ENCODE measurements around the gene FUT1. TPM values are rescaled to one million over a fixed set of nuclear protein-coding genes. Genes with fewer than 3 reads are reported as not detected.

FUT1 gene
- total RNA-seq, 1 experiment from 2014 or later = 0.06 TPM

DNA sequence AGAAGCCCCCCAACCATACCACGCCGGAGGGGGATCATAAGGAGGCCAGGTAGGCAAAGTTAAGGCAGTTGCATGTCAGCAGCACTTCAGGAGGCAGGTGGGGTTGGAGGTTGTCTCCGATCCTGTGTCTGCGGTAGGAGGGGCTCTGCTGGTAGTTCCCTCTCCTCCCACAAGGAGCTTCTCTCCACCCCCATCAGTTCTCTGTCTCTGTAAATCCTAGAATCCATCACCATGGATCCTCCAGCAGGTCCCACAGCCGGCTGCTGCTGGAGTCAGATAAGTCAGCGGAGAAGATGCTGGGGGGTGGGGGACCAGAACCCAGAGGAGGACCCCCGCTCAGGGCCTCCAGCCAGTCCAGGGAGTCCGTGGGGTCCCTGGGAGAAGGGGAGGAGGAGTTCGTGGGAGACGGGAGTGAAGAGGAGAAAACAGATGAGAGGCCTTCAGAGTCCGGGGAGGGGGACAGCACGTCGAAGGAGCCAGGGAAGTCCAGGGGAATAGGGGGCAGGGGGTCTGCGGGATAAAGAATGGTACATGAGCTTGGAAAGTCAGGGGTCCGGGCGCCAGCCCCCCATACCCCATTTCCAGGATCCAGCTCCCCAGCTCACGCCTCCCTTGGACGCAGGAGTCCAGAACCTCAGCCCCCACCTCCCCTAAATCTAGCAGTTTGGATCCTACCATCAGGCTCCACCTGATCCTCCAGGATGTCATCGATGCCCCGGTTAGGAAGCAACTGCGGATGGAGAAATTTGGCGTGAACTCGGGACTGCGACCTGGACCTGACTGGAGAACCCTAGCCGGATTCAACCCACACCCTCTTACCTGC lies 39.2 kb downstream of the FUT1 start:
- Histone ChIP-seq H3K4me3 (ENCODE audit: low read depth, low read length, poor library complexity, severe bottlenecking) (peak overlapping the region; percentile 66), H3K27me3 (replicated peaks; ENCODE audit: insufficient read depth, low read depth, low read length, poor library complexity) (no peaks in the 10 kb centered on the region), H3K9me3 (ENCODE audit: low read depth, low read length, poor library complexity, severe bottlenecking) (no peaks in the 10 kb centered on the region), H3K27ac (ENCODE audit: low read depth, low read length, poor library complexity, severe bottlenecking) (peak overlapping the region; percentile 7), H3K36me3 (ENCODE audit: insufficient read depth, low read length, poor library complexity, severe bottlenecking) (no peaks in the 10 kb centered on the region), H3K4me1 (ENCODE audit: insufficient read depth, low read length, poor library complexity, severe bottlenecking) (peaks cover 33% of the 10 kb centered on the region)
- BruUV-seq (replicated peaks) = no TSS peak
- POLR2A ChIA-PET (ENCODE audit: low non-redundant PET) = no interaction called here
- TF ChIP-seq, protein P1, sequence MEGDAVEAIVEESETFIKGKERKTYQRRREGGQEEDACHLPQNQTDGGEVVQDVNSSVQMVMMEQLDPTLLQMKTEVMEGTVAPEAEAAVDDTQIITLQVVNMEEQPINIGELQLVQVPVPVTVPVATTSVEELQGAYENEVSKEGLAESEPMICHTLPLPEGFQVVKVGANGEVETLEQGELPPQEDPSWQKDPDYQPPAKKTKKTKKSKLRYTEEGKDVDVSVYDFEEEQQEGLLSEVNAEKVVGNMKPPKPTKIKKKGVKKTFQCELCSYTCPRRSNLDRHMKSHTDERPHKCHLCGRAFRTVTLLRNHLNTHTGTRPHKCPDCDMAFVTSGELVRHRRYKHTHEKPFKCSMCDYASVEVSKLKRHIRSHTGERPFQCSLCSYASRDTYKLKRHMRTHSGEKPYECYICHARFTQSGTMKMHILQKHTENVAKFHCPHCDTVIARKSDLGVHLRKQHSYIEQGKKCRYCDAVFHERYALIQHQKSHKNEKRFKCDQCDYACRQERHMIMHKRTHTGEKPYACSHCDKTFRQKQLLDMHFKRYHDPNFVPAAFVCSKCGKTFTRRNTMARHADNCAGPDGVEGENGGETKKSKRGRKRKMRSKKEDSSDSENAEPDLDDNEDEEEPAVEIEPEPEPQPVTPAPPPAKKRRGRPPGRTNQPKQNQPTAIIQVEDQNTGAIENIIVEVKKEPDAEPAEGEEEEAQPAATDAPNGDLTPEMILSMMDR (conservative IDR thresholded peaks at IDR 0.05; ENCODE audit: low read depth, low read length) = no peak
- no peak for TF ChIP-seq EZH2 (IDR thresholded peaks at IDR 0.05; ENCODE audit: borderline replicate concordance, low read depth, low read length, poor library complexity, severe bottlenecking)
- no peak for DNase-seq (ENCODE audit: low spot score)
- CTCF ChIA-PET = interaction anchor here (0.5 kb wide), 1 partner anchor 15 kb away, joined by 16 read pairs; no protein-coding TSS in a partner anchor
- intact Hi-C loops (cut with micrococcal nuclease; ENCODE audit: unreplicated experiment) = loop anchor here (5.0 kb wide), 1 partner anchor 66 kb away; the partner anchor contains the start of gene CA11

DNA sequence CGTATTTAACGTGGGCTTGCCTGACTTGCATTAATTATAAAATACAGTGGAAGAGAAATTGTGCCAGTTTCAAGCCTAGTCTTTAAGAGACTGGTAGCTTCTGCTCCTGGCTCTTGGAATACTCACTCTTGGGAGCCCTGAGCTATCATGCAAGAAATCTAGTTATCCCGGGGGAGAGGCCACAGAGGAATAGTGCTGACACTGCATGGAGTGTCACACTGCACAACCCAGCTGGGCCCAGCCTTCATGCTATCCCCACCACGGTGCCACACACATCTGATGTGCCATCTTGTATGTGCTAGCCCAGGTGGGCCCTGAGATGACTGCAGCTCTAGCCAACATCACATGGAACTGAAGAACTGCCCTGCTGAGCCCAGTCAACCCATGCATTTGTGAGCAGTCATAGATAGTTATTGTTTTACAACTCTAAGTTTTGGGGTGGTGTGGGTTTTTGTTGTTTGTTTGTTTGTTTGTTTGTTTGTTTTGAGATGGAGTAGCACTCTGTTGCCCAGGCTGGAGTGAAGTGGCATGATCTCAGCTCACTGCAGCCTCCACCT lies 41.3 kb downstream of the FUT1 start:
- Histone ChIP-seq H3K27me3 (replicated peaks; ENCODE audit: insufficient read depth, low read depth, low read length, poor library complexity) (no peaks in the 10 kb centered on the region), H3K4me3 (ENCODE audit: low read depth, low read length, poor library complexity, severe bottlenecking) (no peak overlapping the region), H3K4me1 (ENCODE audit: insufficient read depth, low read length, poor library complexity, severe bottlenecking) (peaks cover 20% of the 10 kb centered on the region), H3K36me3 (ENCODE audit: insufficient read depth, low read length, poor library complexity, severe bottlenecking) (no peaks in the 10 kb centered on the region), H3K9me3 (ENCODE audit: low read depth, low read length, poor library complexity, severe bottlenecking) (no peaks in the 10 kb centered on the region), H3K27ac (ENCODE audit: low read depth, low read length, poor library complexity, severe bottlenecking) (no peak overlapping the region)
- DNase-seq (ENCODE audit: low spot score) = no peak
- no TSS peak for BruUV-seq (replicated peaks)
- ChIA-PET POLR2A (ENCODE audit: low non-redundant PET) (no interaction called here), CTCF (no interaction called here)
- intact Hi-C loops (cut with micrococcal nuclease; ENCODE audit: unreplicated experiment) = loop anchor here (5.0 kb wide), 1 partner anchor 64 kb away; the partner anchor contains the start of gene CA11
- TF ChIP-seq, protein P1 (conservative IDR thresholded peaks at IDR 0.05; ENCODE audit: low read depth, low read length) = no peak
- TF ChIP-seq EZH2 (IDR thresholded peaks at IDR 0.05; ENCODE audit: borderline replicate concordance, low read depth, low read length, poor library complexity, severe bottlenecking) = no peak

DNA sequence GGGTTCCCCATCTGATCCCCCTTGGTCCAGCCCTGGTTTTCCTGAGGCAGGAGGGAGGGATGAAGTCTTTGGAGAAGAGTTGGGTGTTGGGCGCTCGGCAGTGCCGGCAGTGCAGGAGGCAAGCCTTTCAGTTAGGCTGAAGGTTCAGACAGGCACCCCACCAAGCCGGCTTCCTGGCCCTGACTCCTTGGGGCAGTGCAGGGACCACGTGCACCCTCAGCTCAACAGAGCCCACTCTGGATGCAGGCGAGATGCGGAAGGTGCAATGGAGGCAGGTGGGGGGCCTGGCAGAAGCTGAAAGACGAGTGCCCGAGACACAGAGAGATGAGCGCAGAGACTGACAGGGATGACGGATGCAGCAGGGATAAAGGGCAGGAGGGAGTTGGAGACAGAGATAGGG lies 44.0 kb downstream of the FUT1 start:
- H3K4me3 ChIP-seq (ENCODE audit: low read depth, low read length, poor library complexity, severe bottlenecking) = no peak overlapping the region
- H3K9me3 ChIP-seq (ENCODE audit: low read depth, low read length, poor library complexity, severe bottlenecking) = no peaks in the 10 kb centered on the region
- POLR2A ChIA-PET (ENCODE audit: low non-redundant PET) = no interaction called here
- no peak overlapping the region for H3K27ac ChIP-seq (ENCODE audit: low read depth, low read length, poor library complexity, severe bottlenecking)
- intact Hi-C loops (cut with micrococcal nuclease; ENCODE audit: unreplicated experiment) = no loop called here
- CTCF ChIA-PET = no interaction called here
- no TSS peak for BruUV-seq (replicated peaks)
- no peak for DNase-seq (ENCODE audit: low spot score)
- no peaks in the 10 kb centered on the region for H3K36me3 ChIP-seq (ENCODE audit: insufficient read depth, low read length, poor library complexity, severe bottlenecking)
- H3K4me1 ChIP-seq (ENCODE audit: insufficient read depth, low read length, poor library complexity, severe bottlenecking) = peaks cover 7% of the 10 kb centered on the region
- TF ChIP-seq EZH2 (IDR thresholded peaks at IDR 0.05; ENCODE audit: borderline replicate concordance, low read depth, low read length, poor library complexity, severe bottlenecking) = no peak
- TF ChIP-seq, protein P1 (conservative IDR thresholded peaks at IDR 0.05; ENCODE audit: low read depth, low read length) = no peak
- H3K27me3 ChIP-seq (replicated peaks; ENCODE audit: insufficient read depth, low read depth, low read length, poor library complexity) = no peaks in the 10 kb centered on the region

Data from A673 (cell line).